ENCODE results near the gene SMARCB1.

- TF ChIP-seq CTCF (IDR thresholded peaks at IDR 0.05; ENCODE audit: low read depth, low read length) (no peak), EZH2phosphoT487 (IDR thresholded peaks at IDR 0.05; ENCODE audit: low read depth) (no peak)
Measured at GRCh38 chr22:23877566-23877965, 90.8 kb downstream of the SMARCB1 start.

All from OCI-LY3 (cell line).